GM10248 (cell line): ENCODE results near the gene SMIM13.

Experiments
- CTCF ChIA-PET: fragments of 300-600 bp; sonication (Branson Sonifier 250); formaldehyde crosslinking; extraction: SDS; loops from one replicate; lab custom pipeline; 2021; ENCODE audit warnings: antibody characterized with exemption; lab: Yijun Ruan, JAX
- POLR2A ChIA-PET: fragments of 350-650 bp; sonication (Branson Sonifier 250); formaldehyde crosslinking; extraction: SDS; loops from one replicate; lab custom pipeline; 2020; ENCODE audit warnings: antibody characterized with exemption; lab: Yijun Ruan, JAX
- DNase-seq: peaks from one replicate; pipeline ENCODE4 v3.0.0; 2012; ENCODE audit errors: extremely low spot score
- CTCF ChIP-seq: IDR thresholded peaks from 2 replicates; pipeline ENCODE4 v1.5.1; 2012; ENCODE audit warnings: mild to moderate bottlenecking, low read depth; ENCODE audit errors: extremely low read depth, missing control alignments, control extremely low read depth

The SMIM13 gene

GRCh38 chr6:11123978-11124377, 30.3 kb downstream of the SMIM13 start:
- no peak for TF ChIP-seq CTCF
- no peak for DNase-seq
- POLR2A ChIA-PET = no interaction called here
- CTCF ChIA-PET = interaction anchor here (0.7 to 1.3 kb wide), 8 partner anchors 13 to 451 kb away, joined by 3 read pairs; partner anchors contain the start of genes ERVFRD-1 and SMIM13

- DNase-seq = no peak
- ChIA-PET CTCF (interaction anchor here (1.1 to 1.3 kb wide), 3 partner anchors 370 to 449 kb away, joined by 3 read pairs; no protein-coding TSS in a partner anchor), POLR2A (no interaction called here)
- TF ChIP-seq CTCF = no peak
These were observed 33.2 kb downstream of the SMIM13 start for GRCh38 chr6:11126876-11127275.

GRCh38 chr6:11128608-11129007, 35.0 kb downstream of the SMIM13 start:
- POLR2A ChIA-PET = no interaction called here
- CTCF ChIA-PET = interaction anchor here (1.1 to 1.6 kb wide), 3 partner anchors 15 to 447 kb away, joined by 3 to 5 read pairs (median 4); no protein-coding TSS in a partner anchor
- TF ChIP-seq CTCF = no peak
- no peak for DNase-seq

- POLR2A ChIA-PET = interaction anchor here (0.7 kb wide), 1 partner anchor 883 kb away, joined by 6 read pairs; no protein-coding TSS in a partner anchor
- no peak for DNase-seq
- CTCF ChIA-PET = interaction anchor here (1.0 to 1.9 kb wide), 7 partner anchors 9 to 446 kb away, joined by 3 to 6 read pairs (median 3); partner anchors contain the start of gene SMIM13
- TF ChIP-seq CTCF = no peak
These were observed 36.4 kb downstream of the SMIM13 start for GRCh38 chr6:11129908-11130565.

GRCh38 chr6:11130605-11131004, 37.0 kb downstream of the SMIM13 start:
- no peak for TF ChIP-seq CTCF
- CTCF ChIA-PET = interaction anchor here (1.0 to 1.9 kb wide), 7 partner anchors 9 to 445 kb away, joined by 3 to 6 read pairs (median 3); partner anchors contain the start of gene SMIM13
- no peak for DNase-seq
- POLR2A ChIA-PET = interaction anchor here (0.7 kb wide), 1 partner anchor 883 kb away, joined by 6 read pairs; no protein-coding TSS in a partner anchor

GRCh38 chr6:11132194-11132888, 38.7 kb downstream of the SMIM13 start:
- TF ChIP-seq CTCF = no peak
- POLR2A ChIA-PET = no interaction called here

More at GRCh38 chr6:11132194-11132888, 38.7 kb downstream of the SMIM13 start:
- DNase-seq = no peak
- CTCF ChIA-PET = interaction anchor here (1.2 kb wide), 2 partner anchors 364 to 442 kb away, joined by 3 to 4 read pairs; no protein-coding TSS in a partner anchor
